ENCODE data around the gene MRPS26. TPM values are rescaled to one million over a fixed set of nuclear protein-coding genes. Genes with fewer than 3 reads are reported as not detected.
A peak's percentile ranks its signal among the peaks of the same experiment; 100 is the strongest.

MRPS26 gene
- total RNA-seq, 3 donors from 2014 or later = 34.4 to 50.8 (median 44.9) TPM

GRCh38 chr20:3082306-3082951 is 36.6 kb downstream of the MRPS26 start:
- no peak for DNase-seq (ENCODE audit: low spot score in 2 of 2)
- H3K27ac ChIP-seq = no peak overlapping the region
- no peak for TF ChIP-seq POLR2A (IDR thresholded peaks at IDR 0.05)
- intact Hi-C loops (cut with DNase I; ENCODE audit: low total_unique reads) = no loop called here
- peaks cover 3 to 18% of the 10 kb centered on the region in 2 donors for H3K27me3 ChIP-seq
- no peaks in the 10 kb centered on the region for H3K4me1 ChIP-seq
- H3K9me3 ChIP-seq = no peaks in the 10 kb centered on the region
- H3K4me3 ChIP-seq = peak overlapping the region; percentile 17 to 71 (median 46)
- H3K36me3 ChIP-seq = no peaks in the 10 kb centered on the region

GRCh38 chr20:3082955-3083952 is 37.4 kb downstream of the MRPS26 start:
- TF ChIP-seq POLR2A (IDR thresholded peaks at IDR 0.05) (no peak), CTCF (IDR thresholded peaks at IDR 0.05) (no peak), POLR2AphosphoS5 (IDR thresholded peaks at IDR 0.05) (no peak)
- intact Hi-C loops (cut with DNase I; ENCODE audit: low total_unique reads) = no loop called here
- peaks cover 3 to 18% of the 10 kb centered on the region in 2 donors for H3K27me3 ChIP-seq

GRCh38 chr20:3084283-3084985 is 38.6 kb downstream of the MRPS26 start, which contains the start of gene AVP:
Gene AVP (minus strand): TSS chr20:3084724. CDS start chr20:3084674, 50 bp downstream.
- no peak within 1 kb of the TSS for H3K4me3 ChIP-seq
- no peak for DNase-seq (ENCODE audit: low spot score in 2 of 2)
- H3K36me3 ChIP-seq = no peaks in the 10 kb centered on the region
- peaks cover 3 to 18% of the 10 kb centered on the region in 2 donors for H3K27me3 ChIP-seq
- H3K4me1 ChIP-seq = no peaks in the 10 kb centered on the region
- no peak for TF ChIP-seq POLR2AphosphoS5 (IDR thresholded peaks at IDR 0.05)
- no peak for TF ChIP-seq CTCF (IDR thresholded peaks at IDR 0.05)
- TF ChIP-seq POLR2A (IDR thresholded peaks at IDR 0.05) = no peak
- intact Hi-C loops (cut with DNase I; ENCODE audit: low total_unique reads) = no loop called here
- H3K27ac ChIP-seq = no peak within 1 kb of the TSS
- no peaks in the 10 kb centered on the region for H3K9me3 ChIP-seq

More at GRCh38 chr20:3082955-3083952, 37.4 kb downstream of the MRPS26 start:
- Histone ChIP-seq H3K4me3 (peak overlapping the region in 2 of 3 donors; percentile 46 to 71), H3K4me1 (no peaks in the 10 kb centered on the region), H3K36me3 (no peaks in the 10 kb centered on the region), H3K27ac (no peak overlapping the region), H3K9me3 (no peaks in the 10 kb centered on the region)
- DNase-seq (ENCODE audit: low spot score in 2 of 2) = no peak

GRCh38 chr20:3084986-3085360 is 39.1 kb downstream of the MRPS26 start:
- Histone ChIP-seq H3K4me3 (no peak overlapping the region), H3K36me3 (no peaks in the 10 kb centered on the region), H3K27ac (no peak overlapping the region), H3K4me1 (no peaks in the 10 kb centered on the region), H3K27me3 (peaks cover 3 to 18% of the 10 kb centered on the region in 2 donors), H3K9me3 (no peaks in the 10 kb centered on the region)
- DNase-seq (ENCODE audit: low spot score in 2 of 2) = no peak
- TF ChIP-seq POLR2A (IDR thresholded peaks at IDR 0.05) = no peak
- TF ChIP-seq POLR2AphosphoS5 (IDR thresholded peaks at IDR 0.05) = no peak
- TF ChIP-seq CTCF (IDR thresholded peaks at IDR 0.05) = no peak
- intact Hi-C loops (cut with DNase I; ENCODE audit: low total_unique reads) = no loop called here

GRCh38 chr20:3085571-3086072 is 39.8 kb downstream of the MRPS26 start:
- no peak overlapping the region for H3K27ac ChIP-seq
- H3K4me3 ChIP-seq = no peak overlapping the region
- no peak for DNase-seq (ENCODE audit: low spot score in 2 of 2)
- no peaks in the 10 kb centered on the region for H3K9me3 ChIP-seq
- no peaks in the 10 kb centered on the region for H3K4me1 ChIP-seq
- intact Hi-C loops (cut with DNase I; ENCODE audit: low total_unique reads) = no loop called here
- H3K27me3 ChIP-seq = peaks cover 3 to 18% of the 10 kb centered on the region in 2 donors
- TF ChIP-seq POLR2A (IDR thresholded peaks at IDR 0.05) (no peak), CTCF (IDR thresholded peaks at IDR 0.05) (no peak), POLR2AphosphoS5 (IDR thresholded peaks at IDR 0.05) (no peak)
- H3K36me3 ChIP-seq = no peaks in the 10 kb centered on the region

All from breast epithelium (tissue), 4 donors.